Activated naive CD4-positive, alpha-beta T cell treated with anti-CD3 and anti-CD28 coated beads for 36 hours (primary cell): ENCODE measurements around the gene ADGRE1. TPM values are rescaled to one million over a fixed set of nuclear protein-coding genes. Genes with fewer than 3 reads are reported as not detected.
A peak's percentile ranks its signal among the peaks of the same experiment; 100 is the strongest.

Experiments
- CTCF ChIA-PET: fragments of 350-600 bp; sonication (Branson Sonifier 250); formaldehyde crosslinking; loops from one replicate; lab custom pipeline; 2021; ENCODE audit warnings: antibody characterized with exemption; lab: Charles Lee
- DNase-seq: peaks from one replicate; pipeline ENCODE4 v3.0.0-alpha.2; 2020
- H3K27ac Mint-ChIP-seq: one replicate; pipeline ENCODE4 v1.8.0; 2021; ENCODE audit warnings: mild to moderate bottlenecking, mixed read lengths
- H3K27me3 Mint-ChIP-seq: one replicate; pipeline ENCODE4 v1.8.0; 2021; ENCODE audit warnings: low read depth, mixed read lengths
- H3K36me3 Mint-ChIP-seq: one replicate; pipeline ENCODE4 v1.8.0; 2021; ENCODE audit warnings: low read depth, mixed read lengths
- H3K4me1 Mint-ChIP-seq: one replicate; pipeline ENCODE4 v1.8.0; 2021; ENCODE audit warnings: low read depth, mixed read lengths
- H3K4me3 Mint-ChIP-seq: one replicate; pipeline ENCODE4 v1.8.0; 2021; ENCODE audit warnings: mild to moderate bottlenecking, moderate library complexity, mixed read lengths
- H3K9me3 Mint-ChIP-seq: one replicate; pipeline ENCODE4 v1.8.0; 2021; ENCODE audit warnings: mixed read lengths
- intact Hi-C: fragments of 100-400 bp; cut with micrococcal nuclease; formaldehyde crosslinking; loops from one replicate; pipeline ENCODE4 v1.15.1; 2023
- total RNA-seq, 2 experiments: library from RNA; stranded (reverse); gene quantifications; one replicate each; pipeline ENCODE4 v1.2.3, GENCODE V29; 2021

Gene ADGRE1
- total RNA-seq, 2 experiments from 2014 or later, result 9.1 to 11.2 TPM

- CTCF ChIA-PET, result interaction anchor here (0.7 to 1.4 kb wide), 3 partner anchors 22 to 374 kb away, joined by 3 read pairs; no protein-coding TSS in a partner anchor
- peak; percentile 51 for DNase-seq
- peaks cover 14% of the 10 kb centered on the region for H3K9me3 Mint-ChIP-seq
- intact Hi-C loops, result loop anchor here (5.0 kb wide), 1 partner anchor 34 kb away; no protein-coding TSS in a partner anchor
- H3K27ac Mint-ChIP-seq, result peak overlapping the region; percentile 73
- peak overlapping the region; percentile 44 for H3K4me3 Mint-ChIP-seq
- no peaks in the 10 kb centered on the region for H3K27me3 Mint-ChIP-seq
- H3K36me3 Mint-ChIP-seq, result peaks cover 21% of the 10 kb centered on the region
- H3K4me1 Mint-ChIP-seq, result peaks cover 14% of the 10 kb centered on the region
Observed at GRCh38 chr19:6925801-6926751, 38.7 kb downstream of the ADGRE1 start.

GRCh38 chr19:6930190-6930589, 42.8 kb downstream of the ADGRE1 start:
- intact Hi-C loops, result no loop called here
- Mint-ChIP-seq H3K27me3 (no peaks in the 10 kb centered on the region), H3K9me3 (peaks cover 18% of the 10 kb centered on the region), H3K27ac (no peak overlapping the region), H3K4me1 (peaks cover 14% of the 10 kb centered on the region), H3K36me3 (peaks cover 24% of the 10 kb centered on the region), H3K4me3 (no peak overlapping the region)
- CTCF ChIA-PET, result interaction anchor here (1.4 kb wide), 1 partner anchor 34 kb away, joined by 3 read pairs; no protein-coding TSS in a partner anchor
- no peak for DNase-seq

- intact Hi-C loops, result no loop called here
- CTCF ChIA-PET, result no interaction called here
- H3K4me1 Mint-ChIP-seq, result no peaks in the 10 kb centered on the region
- peaks cover 8% of the 10 kb centered on the region for H3K9me3 Mint-ChIP-seq
- H3K4me3 Mint-ChIP-seq, result no peak overlapping the region
- no peaks in the 10 kb centered on the region for H3K27me3 Mint-ChIP-seq
- DNase-seq, result no peak
- H3K36me3 Mint-ChIP-seq, result peaks cover 19% of the 10 kb centered on the region
- H3K27ac Mint-ChIP-seq, result no peak overlapping the region
Observed at GRCh38 chr19:6935069-6935468, 47.7 kb downstream of the ADGRE1 start.

- Mint-ChIP-seq H3K27me3 (no peaks in the 10 kb centered on the region), H3K36me3 (peaks cover 20% of the 10 kb centered on the region), H3K27ac (no peak overlapping the region), H3K9me3 (peaks cover 7% of the 10 kb centered on the region), H3K4me1 (no peaks in the 10 kb centered on the region), H3K4me3 (no peak overlapping the region)
- DNase-seq, result no peak
- CTCF ChIA-PET, result no interaction called here
- intact Hi-C loops, result no loop called here
Observed at GRCh38 chr19:6935618-6936017, 48.2 kb downstream of the ADGRE1 start.

DNA sequence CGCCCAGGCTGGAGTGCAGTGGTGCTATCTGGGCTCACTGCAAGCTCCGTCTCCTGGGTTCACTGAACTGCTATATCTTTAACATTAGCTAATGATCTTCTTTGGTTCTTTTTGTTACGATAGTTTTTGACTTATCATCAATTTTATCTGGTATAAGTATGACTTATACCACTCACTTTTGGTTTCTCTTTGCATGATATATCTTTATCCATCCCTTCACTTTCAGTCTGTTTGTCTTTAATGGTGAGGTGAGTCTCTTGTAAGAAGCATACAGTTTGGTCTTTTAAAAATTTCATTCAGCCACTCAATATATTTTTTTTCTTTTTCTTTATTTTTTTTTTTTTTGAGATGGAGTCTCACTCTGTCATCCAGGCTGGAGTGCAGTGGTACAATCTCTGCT, 58.4 kb downstream of the ADGRE1 start:
- no peak for DNase-seq
- no peak overlapping the region for H3K27ac Mint-ChIP-seq
- CTCF ChIA-PET, result interaction anchor here (0.7 to 1.1 kb wide), 2 partner anchors 18 to 68 kb away, joined by 3 to 4 read pairs; no protein-coding TSS in a partner anchor
- H3K27me3 Mint-ChIP-seq, result no peaks in the 10 kb centered on the region
- intact Hi-C loops, result loop anchor here (2.0 to 10.0 kb wide), 3 partner anchors 37 to 399 kb away; partner anchors contain the start of gene ARHGEF18
- peaks cover 17% of the 10 kb centered on the region for H3K4me1 Mint-ChIP-seq
- no peak overlapping the region for H3K4me3 Mint-ChIP-seq
- peaks cover 3% of the 10 kb centered on the region for H3K36me3 Mint-ChIP-seq
- H3K9me3 Mint-ChIP-seq, result no peaks in the 10 kb centered on the region

DNA sequence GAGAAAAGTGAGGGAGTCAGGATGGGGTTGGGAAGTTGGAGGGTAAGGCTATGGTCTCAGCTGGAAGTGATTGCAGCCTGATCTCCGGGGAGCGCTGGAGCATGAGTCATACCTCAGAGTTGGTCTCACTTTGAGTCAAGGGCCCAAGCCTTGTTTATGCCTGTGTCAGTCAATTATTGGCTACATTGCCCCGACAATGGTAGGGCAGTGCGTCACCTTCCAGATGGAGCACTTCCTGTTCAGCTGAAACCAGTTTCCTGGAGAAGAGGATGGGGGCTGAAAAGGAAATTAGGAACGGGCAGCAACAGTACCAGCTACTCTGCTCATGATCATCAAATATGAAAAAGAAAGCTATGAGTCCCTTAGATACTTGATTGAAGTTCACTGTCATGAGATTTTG, 60.4 kb downstream of the ADGRE1 start:
- no peaks in the 10 kb centered on the region for H3K9me3 Mint-ChIP-seq
- peak overlapping the region; percentile 23 for H3K4me3 Mint-ChIP-seq
- H3K36me3 Mint-ChIP-seq, result no peaks in the 10 kb centered on the region
- intact Hi-C loops, result loop anchor here (2.0 to 10.0 kb wide), 3 partner anchors 35 to 397 kb away; partner anchors contain the start of gene ARHGEF18
- peak; percentile 82 for DNase-seq
- H3K27me3 Mint-ChIP-seq, result no peaks in the 10 kb centered on the region
- H3K27ac Mint-ChIP-seq, result peak overlapping the region; percentile 63
- CTCF ChIA-PET, result interaction anchor here (0.7 to 1.0 kb wide), 3 partner anchors 15 to 73 kb away, joined by 3 to 4 read pairs (median 4); no protein-coding TSS in a partner anchor
- peaks cover 17% of the 10 kb centered on the region for H3K4me1 Mint-ChIP-seq

- CTCF ChIA-PET, result interaction anchor here (1.0 kb wide), 1 partner anchor 14 kb away, joined by 4 read pairs; no protein-coding TSS in a partner anchor
- DNase-seq, result no peak
- H3K27ac Mint-ChIP-seq, result no peak overlapping the region
- no peak overlapping the region for H3K4me3 Mint-ChIP-seq
- no peaks in the 10 kb centered on the region for H3K9me3 Mint-ChIP-seq
- no peaks in the 10 kb centered on the region for H3K27me3 Mint-ChIP-seq
- no peaks in the 10 kb centered on the region for H3K36me3 Mint-ChIP-seq
- intact Hi-C loops, result loop anchor here (5.0 to 10.0 kb wide), 2 partner anchors 33 to 396 kb away; partner anchors contain the start of gene ARHGEF18
- H3K4me1 Mint-ChIP-seq, result peaks cover 18% of the 10 kb centered on the region
Observed at GRCh38 chr19:6948884-6949283, 61.5 kb downstream of the ADGRE1 start.

DNA sequence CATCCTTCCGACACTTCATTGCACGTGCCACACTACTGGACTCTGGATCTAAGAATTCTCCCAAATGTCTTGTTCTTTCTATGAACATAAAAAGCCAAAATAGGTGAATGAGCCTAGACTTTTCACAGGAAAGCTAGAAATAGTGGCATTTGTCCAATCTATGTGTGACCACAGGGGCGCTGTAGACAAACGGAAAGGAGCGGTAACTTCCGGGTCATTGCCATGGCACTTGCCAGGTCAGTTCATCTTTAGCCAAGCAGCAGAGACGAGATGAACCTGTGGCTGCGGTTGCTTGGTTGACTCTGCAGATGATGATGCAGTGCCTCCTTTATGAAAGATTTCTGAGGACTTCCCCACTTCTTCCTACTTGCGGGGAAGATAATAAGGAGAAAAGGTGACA, 65.6 kb downstream of the ADGRE1 start:
- DNase-seq, result no peak
- Mint-ChIP-seq H3K4me3 (no peak overlapping the region), H3K9me3 (no peaks in the 10 kb centered on the region), H3K27me3 (no peaks in the 10 kb centered on the region), H3K36me3 (no peaks in the 10 kb centered on the region), H3K4me1 (peaks cover 8% of the 10 kb centered on the region), H3K27ac (no peak overlapping the region)
- intact Hi-C loops, result no loop called here
- CTCF ChIA-PET, result interaction anchor here (1.2 kb wide), 1 partner anchor 11 kb away, joined by 3 read pairs; no protein-coding TSS in a partner anchor

GRCh38 chr19:6955082-6955481, 67.7 kb downstream of the ADGRE1 start:
- no peak overlapping the region for H3K27ac Mint-ChIP-seq
- H3K9me3 Mint-ChIP-seq, result no peaks in the 10 kb centered on the region
- peaks cover 1% of the 10 kb centered on the region for H3K4me1 Mint-ChIP-seq
- intact Hi-C loops, result no loop called here
- CTCF ChIA-PET, result interaction anchor here (0.5 kb wide), 1 partner anchor 9 kb away, joined by 3 read pairs; no protein-coding TSS in a partner anchor
- no peak overlapping the region for H3K4me3 Mint-ChIP-seq
- H3K36me3 Mint-ChIP-seq, result no peaks in the 10 kb centered on the region
- H3K27me3 Mint-ChIP-seq, result no peaks in the 10 kb centered on the region
- no peak for DNase-seq

- Mint-ChIP-seq H3K9me3 (no peaks in the 10 kb centered on the region), H3K4me3 (no peak overlapping the region), H3K27me3 (no peaks in the 10 kb centered on the region), H3K36me3 (no peaks in the 10 kb centered on the region), H3K27ac (no peak overlapping the region), H3K4me1 (peaks cover 1% of the 10 kb centered on the region)
- intact Hi-C loops, result no loop called here
- no peak for DNase-seq
- CTCF ChIA-PET, result no interaction called here
Observed at GRCh38 chr19:6956573-6956972, 69.2 kb downstream of the ADGRE1 start.

DNA sequence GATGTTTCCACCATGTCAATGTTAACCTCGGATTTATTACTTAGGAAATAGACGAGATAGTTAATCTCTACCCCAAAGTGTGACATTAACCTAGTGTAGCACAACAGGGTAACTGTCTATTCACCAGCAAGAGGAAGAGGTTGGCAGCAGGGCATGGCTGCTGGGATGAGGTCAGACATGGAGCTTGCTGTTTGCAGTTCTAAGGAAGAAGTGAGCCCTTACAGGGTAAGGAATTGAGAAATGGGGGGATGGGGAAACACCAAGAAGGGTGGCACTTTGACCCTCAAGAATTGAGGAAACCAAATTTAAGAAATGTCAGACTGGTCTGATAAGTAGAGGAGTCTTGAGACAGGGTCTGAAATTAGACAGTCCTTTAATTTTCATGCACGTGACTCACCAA, 71.4 kb downstream of the ADGRE1 start:
- H3K27ac Mint-ChIP-seq, result no peak overlapping the region
- DNase-seq, result no peak
- H3K9me3 Mint-ChIP-seq, result no peaks in the 10 kb centered on the region
- H3K4me1 Mint-ChIP-seq, result peaks cover 3% of the 10 kb centered on the region
- H3K36me3 Mint-ChIP-seq, result peaks cover 5% of the 10 kb centered on the region
- H3K27me3 Mint-ChIP-seq, result no peaks in the 10 kb centered on the region
- intact Hi-C loops, result no loop called here
- CTCF ChIA-PET, result no interaction called here
- H3K4me3 Mint-ChIP-seq, result no peak overlapping the region

DNA sequence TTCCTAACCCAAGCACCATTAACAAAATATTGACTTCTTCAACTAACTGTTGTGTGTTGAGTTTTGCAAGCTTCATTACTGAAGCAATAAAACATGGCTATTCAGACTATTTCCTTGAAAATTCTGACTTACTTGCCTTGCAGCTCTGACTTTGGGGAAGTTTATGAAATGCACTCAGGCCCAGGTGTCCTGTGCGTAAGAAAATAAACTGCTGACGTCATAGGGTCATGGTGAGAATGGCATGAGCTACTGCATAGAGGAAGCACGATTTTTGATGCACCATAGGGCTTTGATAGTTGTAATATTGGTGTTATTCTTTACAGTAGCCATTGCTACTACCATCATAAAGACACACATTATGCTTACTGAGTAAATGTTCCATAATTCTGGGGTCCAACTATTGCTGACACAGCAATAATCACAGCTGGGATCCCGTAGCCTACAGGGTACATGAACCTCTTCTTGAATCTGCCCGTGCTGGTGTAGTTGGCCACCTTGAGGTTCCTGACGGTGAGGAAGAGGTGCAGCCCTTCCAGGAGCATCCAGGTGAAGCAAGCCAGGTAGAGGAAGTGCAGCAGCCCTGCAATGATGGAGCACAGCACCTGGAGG, 76.0 kb downstream of the ADGRE1 start:
- Mint-ChIP-seq H3K27ac (no peak overlapping the region), H3K36me3 (peaks cover 5% of the 10 kb centered on the region), H3K27me3 (no peaks in the 10 kb centered on the region), H3K4me3 (no peak overlapping the region), H3K9me3 (no peaks in the 10 kb centered on the region), H3K4me1 (peaks cover 3% of the 10 kb centered on the region)
- intact Hi-C loops, result no loop called here
- DNase-seq, result no peak
- CTCF ChIA-PET, result interaction anchor here (0.6 to 1.5 kb wide), 14 partner anchors 8 to 190 kb away, joined by 3 to 6 read pairs (median 3); partner anchors contain the start of gene VAV1
